Sigmoid colon (tissue), 7 donors: Measurements from ENCODE around the gene UTP25. TPM values are rescaled to one million over a fixed set of nuclear protein-coding genes. Genes with fewer than 3 reads are reported as not detected.

Source experiments
- DNase-seq: peaks from one replicate; pipeline ENCODE4 v3.0.0-alpha.2; 2019
- H3K27ac ChIP-seq, 4 donors: fragments of 200-600 bp; sonication (generic); one replicate each; pipeline ENCODE4 v1.5.1; 2016 to 2019; ENCODE audit warnings: mild to moderate bottlenecking in 1 of 4
- H3K27me3 ChIP-seq, 3 donors: fragments of 200-600 bp; sonication (generic); one replicate each; pipeline ENCODE4 v1.5.1; 2019; ENCODE audit warnings: mild to moderate bottlenecking in 1 of 3
- H3K36me3 ChIP-seq, 4 donors: fragments of 200-600 bp; sonication (generic); one replicate each; pipeline ENCODE4 v1.5.1; 2016 to 2019
- H3K4me1 ChIP-seq, 4 donors: fragments of 200-600 bp; sonication (generic); one replicate each; pipeline ENCODE4 v1.5.1; 2017 to 2019
- H3K4me3 ChIP-seq, 4 donors: fragments of 200-600 bp; sonication (generic); one replicate each; pipeline ENCODE4 v1.5.1; 2017 to 2019; ENCODE audit warnings: mild to moderate bottlenecking in 2 of 4, moderate library complexity in 1 of 4
- H3K9me3 ChIP-seq, 4 donors: fragments of 200-600 bp in 3 of 4; sonication (generic) in 3 of 4; one replicate each; pipeline versions ENCODE4 v1.5.1 to v1.6.1; 2013 to 2019
- CTCF ChIP-seq, 4 experiments: fragments of 450-650 bp in 3 of 4; fragments of 200-600 bp in 1 of 4; IDR thresholded peaks; one replicate each; pipeline ENCODE4 v1.5.1; 2016 to 2019; ENCODE audit warnings: antibody characterized with exemption in 4 of 4, mild to moderate bottlenecking in 3 of 4, moderate library complexity in 2 of 4
- EP300 ChIP-seq, 4 donors: sonication (generic); formaldehyde crosslinking; IDR thresholded peaks; one replicate each; pipeline ENCODE4 v1.6.1; 2017; ENCODE audit warnings: antibody characterized with exemption in 4 of 4
- POLR2A ChIP-seq, 2 donors: fragments of 450-650 bp; IDR thresholded peaks; one replicate each; pipeline ENCODE4 v1.6.1; 2016; ENCODE audit warnings: antibody characterized with exemption in 2 of 2, mild to moderate bottlenecking in 2 of 2, moderate library complexity in 2 of 2
- POLR2AphosphoS5 ChIP-seq, 4 donors: sonication (generic); formaldehyde crosslinking; IDR thresholded peaks; one replicate each; pipeline ENCODE4 v1.6.1; 2017; ENCODE audit warnings: antibody characterized with exemption in 4 of 4
- WGBS, 2 donors: extraction: QIAGEN DNeasy Blood & Tissue Kit; methylation state at CpG; one replicate each; pipeline ENCODE4 v1.1.7; 2013; 5-methylcytosine and 5-hydroxymethylcytosine counted together
- intact Hi-C: fragments of 100-400 bp; cut with DNase I; formaldehyde crosslinking; loops from one replicate; pipeline ENCODE4 v1.15.1; 2023
- polyA plus RNA-seq, 3 donors: library from polyadenylated mRNA; stranded (reverse); fragments of 200-250 nt; gene quantifications; one replicate each; pipeline ENCODE4 v1.2.3, GENCODE V29; 2013
- total RNA-seq, 4 donors: library from RNA; depleted of rRNA; stranded (reverse); fragments of >200 nt; gene quantifications; one replicate each; pipeline ENCODE4 v1.1.0, GENCODE V29; 2016
- donor health status: healthy with polysubstance abuse.
- donor health status: Bipolar disorder and iron deficiency.
- donor health status: healthy.

Gene UTP25
- total and polyA plus RNA-seq, 7 donors, result 1.2 to 8.6 (median 5.7) TPM

- DNase-seq, result no peak
- no peaks in the 10 kb centered on the region for H3K27me3 ChIP-seq
- no peak overlapping the region for H3K4me3 ChIP-seq
- intact Hi-C loops, result no loop called here
- H3K9me3 ChIP-seq, result no peaks in the 10 kb centered on the region
- TF ChIP-seq EP300 (IDR thresholded peaks at IDR 0.05) (no peak), POLR2AphosphoS5 (IDR thresholded peaks at IDR 0.05) (no peak), CTCF (IDR thresholded peaks at IDR 0.05) (no peak), POLR2A (IDR thresholded peaks at IDR 0.05) (no peak)
- 88 to 93% methylated on average over 5 of the region's 5 CpGs for WGBS, 2 donors
- no peaks in the 10 kb centered on the region for H3K4me1 ChIP-seq
- peaks cover 8 to 94% (median 24%) of the 10 kb centered on the region in 4 donors for H3K36me3 ChIP-seq
- no peak overlapping the region for H3K27ac ChIP-seq
These were observed 21.6 kb downstream of the UTP25 start for GRCh38 chr1:209849388-209849787.

GRCh38 chr1:209850342-209850979 is 22.7 kb downstream of the UTP25 start:
- DNase-seq, result no peak
- TF ChIP-seq CTCF (IDR thresholded peaks at IDR 0.05) (peak in 2 of 4 experiments; percentile 12 to 35), EP300 (IDR thresholded peaks at IDR 0.05) (no peak)
- H3K4me3 ChIP-seq, result no peak overlapping the region
- no peaks in the 10 kb centered on the region for H3K9me3 ChIP-seq
- no peak overlapping the region for H3K27ac ChIP-seq
- H3K27me3 ChIP-seq, result no peaks in the 10 kb centered on the region
- no peaks in the 10 kb centered on the region for H3K4me1 ChIP-seq
- intact Hi-C loops, result no loop called here
- peaks cover 8 to 87% (median 20%) of the 10 kb centered on the region in 4 donors for H3K36me3 ChIP-seq
- WGBS, 2 donors, result 65% methylated on average over 6 of the region's 6 CpGs

- no peak for DNase-seq
- WGBS, 2 donors, result 94 to 95% methylated on average over 2 of the region's 2 CpGs
- H3K4me3 ChIP-seq, result no peak overlapping the region
- TF ChIP-seq CTCF (IDR thresholded peaks at IDR 0.05), result no peak
- TF ChIP-seq POLR2AphosphoS5 (IDR thresholded peaks at IDR 0.05), result no peak
- TF ChIP-seq EP300 (IDR thresholded peaks at IDR 0.05), result no peak
- no peak for TF ChIP-seq POLR2A (IDR thresholded peaks at IDR 0.05)
- H3K36me3 ChIP-seq, result peaks cover 8 to 57% (median 19%) of the 10 kb centered on the region in 4 donors
- no peaks in the 10 kb centered on the region for H3K9me3 ChIP-seq
- no peaks in the 10 kb centered on the region for H3K4me1 ChIP-seq
- no peak overlapping the region for H3K27ac ChIP-seq
- intact Hi-C loops, result no loop called here
- no peaks in the 10 kb centered on the region for H3K27me3 ChIP-seq
These were observed 25.9 kb downstream of the UTP25 start for GRCh38 chr1:209853676-209854075.

GRCh38 chr1:209854196-209854595 is 26.4 kb downstream of the UTP25 start:
- WGBS, 2 donors, result 72 to 93% methylated on average over 3 of the region's 3 CpGs
- no peaks in the 10 kb centered on the region for H3K27me3 ChIP-seq
- no peak overlapping the region for H3K27ac ChIP-seq
- no peaks in the 10 kb centered on the region for H3K9me3 ChIP-seq
- TF ChIP-seq CTCF (IDR thresholded peaks at IDR 0.05), result no peak
- TF ChIP-seq POLR2AphosphoS5 (IDR thresholded peaks at IDR 0.05), result no peak
- no peak for TF ChIP-seq EP300 (IDR thresholded peaks at IDR 0.05)
- no peak for TF ChIP-seq POLR2A (IDR thresholded peaks at IDR 0.05)
- no peak for DNase-seq
- peaks cover 8 to 52% (median 19%) of the 10 kb centered on the region in 4 donors for H3K36me3 ChIP-seq
- intact Hi-C loops, result no loop called here
- no peaks in the 10 kb centered on the region for H3K4me1 ChIP-seq
- no peak overlapping the region for H3K4me3 ChIP-seq

GRCh38 chr1:209855006-209855405 is 27.2 kb downstream of the UTP25 start:
- DNase-seq, result no peak
- no peak for TF ChIP-seq POLR2A (IDR thresholded peaks at IDR 0.05)
- no peak for TF ChIP-seq CTCF (IDR thresholded peaks at IDR 0.05)
- no peak for TF ChIP-seq EP300 (IDR thresholded peaks at IDR 0.05)
- no peak for TF ChIP-seq POLR2AphosphoS5 (IDR thresholded peaks at IDR 0.05)
- H3K4me3 ChIP-seq, result no peak overlapping the region
- no peaks in the 10 kb centered on the region for H3K27me3 ChIP-seq
- intact Hi-C loops, result no loop called here
- peaks cover 8 to 44% (median 17%) of the 10 kb centered on the region in 4 donors for H3K36me3 ChIP-seq
- no peaks in the 10 kb centered on the region for H3K9me3 ChIP-seq
- 73 to 88% methylated on average over 8 of the region's 8 CpGs for WGBS, 2 donors
- H3K27ac ChIP-seq, result no peak overlapping the region
- H3K4me1 ChIP-seq, result no peaks in the 10 kb centered on the region
